Endothelial cell of umbilical vein (primary cell): Measurements from ENCODE around the gene SCAPER. TPM values are rescaled to one million over a fixed set of nuclear protein-coding genes. Genes with fewer than 3 reads are reported as not detected.

Experiments used
- BruUV-seq: library from RNA; stranded (reverse); fragments of 400-500 nt; replicated peaks from 2 replicates; lab custom pipeline; 2021; lab: Mats Ljungman, UMichigan
- CTCF ChIA-PET: fragments of 300-600, 350-600 bp; sonication (Branson Sonifier 250); formaldehyde crosslinking; loops from one replicate; lab custom pipeline; 2021; ENCODE audit warnings: antibody characterized with exemption, inconsistent platforms; lab: Charles Lee
- POLR2A ChIA-PET: fragments of 300-600, 350-600 bp; sonication (Branson Sonifier 250); formaldehyde crosslinking; loops from one replicate; lab custom pipeline; 2021; ENCODE audit warnings: antibody characterized with exemption, inconsistent platforms; lab: Charles Lee
- DNase-seq: peaks from one replicate; pipeline ENCODE4 v3.0.0-alpha.2; 2011; ENCODE audit warnings: low read depth, low spot score
- FAIRE-seq: peaks from 2 replicates; lab custom pipeline; 2011; peaks lifted over from hg19 to GRCh38; lab: Jason Lieb, UNC
- H2AFZ ChIP-seq: 2 replicates; pipeline ENCODE4 v1.6.0; 2012; ENCODE audit warnings: low read depth, low read length, control low read depth, inconsistent platforms
- H3K27ac ChIP-seq: 2 replicates; pipeline ENCODE4 v1.5.1; 2011; ENCODE audit warnings: low read depth, mild to moderate bottlenecking, control low read depth, low read length, moderate library complexity; ENCODE audit not compliant: insufficient read depth
- H3K27me3 ChIP-seq, 2 experiments: 2 replicates each; pipeline versions ENCODE4 v1.6.0 to v1.6.1; 2011; ENCODE audit warnings: low read length in 2 of 2, mixed read lengths in 1 of 2; ENCODE audit not compliant: control insufficient read depth in 2 of 2, insufficient read depth in 2 of 2
- H3K36me3 ChIP-seq, 2 experiments: 2 replicates in 1 of 2; 3 replicates in 1 of 2; pipeline ENCODE4 v1.5.1; 2011; ENCODE audit warnings: low read length in 2 of 2, mild to moderate bottlenecking in 1 of 2, moderate library complexity in 1 of 2; ENCODE audit not compliant: control insufficient read depth in 2 of 2, insufficient read depth in 2 of 2; ENCODE audit errors: extremely low read depth in 1 of 2
- H3K4me1 ChIP-seq: 3 replicates; pipeline ENCODE4 v1.5.1; 2011; ENCODE audit warnings: mild to moderate bottlenecking, low read length; ENCODE audit not compliant: control insufficient read depth, insufficient read depth; ENCODE audit errors: extremely low read depth
- H3K4me2 ChIP-seq: 2 replicates; pipeline ENCODE4 v1.6.1; 2011; ENCODE audit warnings: low read length, control low read depth, mixed read lengths; ENCODE audit not compliant: insufficient read depth
- H3K4me3 ChIP-seq, 3 experiments: fragments of 200-600 bp in 1 of 3; sonication (generic), shearing (Covaris generic) in 1 of 3; replicated peaks in 1 of 3; 2 replicates each; pipeline ENCODE4 v1.5.1; 2011 to 2016; ENCODE audit warnings: control low read depth in 3 of 3, low read length in 3 of 3, mild to moderate bottlenecking in 2 of 3, inconsistent platforms in 1 of 3, low read depth in 1 of 3, moderate library complexity in 1 of 3; ENCODE audit not compliant: insufficient read depth in 1 of 3
- H3K79me2 ChIP-seq: 2 replicates; pipeline ENCODE4 v1.6.0; 2012; ENCODE audit warnings: low read length, inconsistent platforms; ENCODE audit not compliant: control insufficient read depth, insufficient read depth
- H3K9ac ChIP-seq: replicated peaks from 2 replicates; pipeline ENCODE3; 2011; ENCODE audit warnings: low read length, control low read depth; ENCODE audit not compliant: insufficient read depth; ENCODE audit errors: extremely low read depth
- H3K9me1 ChIP-seq: replicated peaks from 3 replicates; pipeline ENCODE4 v1.6.0; 2011; ENCODE audit warnings: mild to moderate bottlenecking, low read length; ENCODE audit not compliant: control insufficient read depth, insufficient read depth; ENCODE audit errors: extremely low read depth
- H3K9me3 ChIP-seq: replicated peaks from 2 replicates; pipeline ENCODE4 v1.5.1; 2012; ENCODE audit warnings: low read length, inconsistent platforms; ENCODE audit not compliant: control insufficient read depth, insufficient read depth
- H4K20me1 ChIP-seq: replicated peaks from 2 replicates; pipeline ENCODE3; 2011; ENCODE audit warnings: mild to moderate bottlenecking, low read length; ENCODE audit not compliant: control insufficient read depth, insufficient read depth; ENCODE audit errors: extremely low read depth
- CTCF ChIP-seq, 2 donors: IDR thresholded peaks; 1 replicate in 1 of 2; 2 replicates in 1 of 2; pipeline ENCODE4 v1.5.1; 2011; ENCODE audit warnings: low read length in 2 of 2, mild to moderate bottlenecking in 2 of 2, moderate library complexity in 2 of 2, control low read depth in 1 of 2, inconsistent platforms in 1 of 2, low read depth in 1 of 2; ENCODE audit not compliant: insufficient read depth in 1 of 2; ENCODE audit errors: extremely low read depth in 1 of 2
- EZH2 ChIP-seq: IDR thresholded peaks from 2 replicates; pipeline ENCODE4 v1.6.1; 2012; ENCODE audit warnings: borderline replicate concordance, low read depth, mild to moderate bottlenecking, moderate library complexity, low read length, inconsistent platforms; ENCODE audit not compliant: severe bottlenecking
- FOS ChIP-seq: IDR thresholded peaks from 2 replicates; pipeline ENCODE4 v1.6.1; 2011; ENCODE audit warnings: mild to moderate bottlenecking, low read length, moderate library complexity, borderline replicate concordance; ENCODE audit not compliant: insufficient read depth
- GATA2 ChIP-seq: IDR thresholded peaks from 2 replicates; pipeline ENCODE4 v1.7.0; 2011; ENCODE audit warnings: low read depth, mild to moderate bottlenecking, moderate library complexity, mixed read lengths, low read length; ENCODE audit not compliant: insufficient read length, insufficient read depth
- JUN ChIP-seq: IDR thresholded peaks from 2 replicates; pipeline ENCODE4 v1.6.1; 2011; ENCODE audit warnings: borderline replicate concordance, low read depth; ENCODE audit not compliant: insufficient read length, insufficient read depth
- MAX ChIP-seq: IDR thresholded peaks from 2 replicates; pipeline ENCODE4 v1.6.1; 2011; ENCODE audit not compliant: insufficient read depth, insufficient read length
- MYC ChIP-seq: IDR thresholded peaks from one replicate; pipeline ENCODE4 v1.6.1; 2011; ENCODE audit warnings: mild to moderate bottlenecking, low read depth, low read length
- POLR2A ChIP-seq: IDR thresholded peaks from 2 replicates; pipeline ENCODE4 v1.6.1; 2012; ENCODE audit warnings: low read depth, mild to moderate bottlenecking, control low read depth, low read length
- POLR2AphosphoS5 ChIP-seq: IDR thresholded peaks from 2 replicates; pipeline ENCODE4 v1.6.1; 2012; ENCODE audit warnings: low read depth, mild to moderate bottlenecking, control low read depth, low read length, moderate library complexity; ENCODE audit not compliant: insufficient read depth
- dilution Hi-C: fragments of 300-500 bp; cut with MboI; formaldehyde crosslinking; loops from one replicate; pipeline ENCODE4 v1.15.0; 2019; ENCODE audit warnings: low sequenced_read_pairs; ENCODE audit not compliant: extremely low pct_ligation_motif_present
- intact Hi-C: fragments of 100-400 bp; cut with micrococcal nuclease; formaldehyde crosslinking; loops from one replicate; pipeline ENCODE4 v1.10.0; 2022
- polyA plus RNA-seq, 4 experiments: library from polyadenylated mRNA; depleted of rRNA in 3 of 4; stranded (reverse) in 3 of 4; unstranded in 1 of 4; fragments of >200 nt; gene quantifications; 2 replicates each; pipeline versions ENCODE4 v1.2.1 to v1.2.3, GENCODE V29; 2011 to 2012; ENCODE audit warnings: missing spikeins in 1 of 4
- total RNA-seq: library from RNA; stranded (reverse); gene quantifications from 2 replicates; pipeline ENCODE4 v1.2.3, GENCODE V29; 2021

Gene SCAPER
- total and polyA plus RNA-seq, 2 donors (not counting 3 experiments of a cell fraction or from before 2014, with no cell fraction given): 2.7 to 12.7 TPM

GRCh38 chr15:76310475-76311099 lies 594.6 kb downstream of the SCAPER start:
- BruUV-seq: no TSS peak
- dilution Hi-C loops: no loop called here
- CTCF ChIA-PET: interaction anchor here (2.0 kb wide), 1 partner anchor 20 kb away, joined by 9 read pairs; no protein-coding TSS in a partner anchor
- H3K4me1 ChIP-seq: peaks cover 19% of the 10 kb centered on the region
- intact Hi-C loops: loop anchor here (1.0 to 5.0 kb wide), 3 partner anchors 24 to 73 kb away; no protein-coding TSS in a partner anchor
- H3K9me3 ChIP-seq: no peaks in the 10 kb centered on the region
- peak overlapping the region; percentile 78 for H3K27ac ChIP-seq
- peak overlapping the region; percentile 99 for H3K4me2 ChIP-seq
- FAIRE-seq (no peak), DNase-seq (peak; percentile 37)
- H3K9me1 ChIP-seq: no peaks in the 10 kb centered on the region
- peak overlapping the region; percentile 82 to 86 (median 84) for H3K4me3 ChIP-seq
- H3K36me3 ChIP-seq: no peaks in the 10 kb centered on the region
- H3K79me2 ChIP-seq: peaks cover 45% of the 10 kb centered on the region
- peaks cover 12% of the 10 kb centered on the region for H4K20me1 ChIP-seq
- POLR2A ChIA-PET: no interaction called here
- no peaks in the 10 kb centered on the region for H3K27me3 ChIP-seq
- peak overlapping the region; percentile 77 for H2AFZ ChIP-seq
- H3K9ac ChIP-seq: peak overlapping the region; percentile 94
- TF ChIP-seq JUN: no peak
- no peak for TF ChIP-seq POLR2A
- TF ChIP-seq MYC: no peak
- no peak for TF ChIP-seq POLR2AphosphoS5
- TF ChIP-seq EZH2: no peak
- TF ChIP-seq MAX: no peak
- TF ChIP-seq FOS: no peak
- TF ChIP-seq CTCF (IDR thresholded peaks at IDR 0.05; ENCODE audit: extremely low read depth in 1 of 2, insufficient read depth in 1 of 2, low read depth in 1 of 2, low read length in 2 of 2): no peak
- no peak for TF ChIP-seq GATA2
